Uterus (tissue), 2 donors: ENCODE measurements around the gene SCN3A.

ENCODE experiments used
- CTCF ChIP-seq, 4 experiments: fragments of 200-600 bp in 2 of 4; fragments of 450-650 bp in 2 of 4; sonication (generic) in 2 of 4; IDR thresholded peaks; one replicate each; pipeline ENCODE4 v1.5.1; 2016 to 2019; ENCODE audit warnings: antibody characterized with exemption in 4 of 4, mild to moderate bottlenecking in 2 of 4, moderate library complexity in 1 of 4
- POLR2A ChIP-seq, 2 donors: fragments of 450-650 bp; IDR thresholded peaks; one replicate each; pipeline ENCODE4 v1.6.1; 2016; ENCODE audit warnings: antibody characterized with exemption in 2 of 2, mild to moderate bottlenecking in 1 of 2, moderate library complexity in 1 of 2

GRCh38 chr2:165087933-165088901 lies 115.6 kb downstream of the SCN3A start:
- TF ChIP-seq CTCF (IDR thresholded peaks at IDR 0.05) = no peak
- no peak for TF ChIP-seq POLR2A (IDR thresholded peaks at IDR 0.05)
